ENCODE measurements around the gene ADARB1. TPM values are rescaled to one million over a fixed set of nuclear protein-coding genes. Genes with fewer than 3 reads are reported as not detected.

ADARB1 gene
- total and polyA plus RNA-seq, 9 of the 15 experiments (the other 6 are each of a cell fraction or from before 2014, with no cell fraction given), result 6.7 to 16.0 (median 8.3) TPM

- TF ChIP-seq LEF1 (IDR thresholded peaks at IDR 0.05) (no peak), CCNT2 (IDR thresholded peaks at IDR 0.05; ENCODE audit: borderline replicate concordance, extremely low read depth, insufficient read length, low read depth, low read length) (no peak), MNT (conservative IDR thresholded peaks at IDR 0.05) (peak in 1 of 2 experiments; percentile 24; a peak in 1 of 4 replicates), PATZ1 (CRISPR knock-in tag; IDR thresholded peaks at IDR 0.05; ENCODE audit: borderline replicate concordance) (no peak), DEAF1 (CRISPR knock-in tag; IDR thresholded peaks at IDR 0.05) (peak; percentile 88), CTCF (IDR thresholded peaks at IDR 0.05 in 2 of 3, conservative IDR thresholded peaks at IDR 0.05 in 1 of 3; ENCODE audit: insufficient read depth in 2 of 3, low read depth in 1 of 3, low read length in 3 of 3) (peak; percentile 98 to 99 (median 99)), ZBTB1 (CRISPR knock-in tag; IDR thresholded peaks at IDR 0.05; ENCODE audit: borderline replicate concordance, low read depth) (no peak), JUND (IDR thresholded peaks at IDR 0.05; ENCODE audit: borderline replicate concordance, low read depth, low read length) (peak; percentile 26; the same call in 1 of the 2 replicates), JUND (tag; IDR thresholded peaks at IDR 0.05; ENCODE audit: borderline replicate concordance, low read depth, low read length) (no peak; the same call in 2 of the 3 replicates), RB1 (IDR thresholded peaks at IDR 0.05; ENCODE audit: low read depth) (peak; percentile 77; the same call in 1 of the 2 replicates), MTA3 (IDR thresholded peaks at IDR 0.05; ENCODE audit: borderline replicate concordance) (peak; percentile 40; the same call in 1 of the 2 replicates), ATF7 (IDR thresholded peaks at IDR 0.05) (0 out of 2 replicates have a peak, but pooled peaks have one; percentile 37), SP1 (CRISPR knock-in tag; IDR thresholded peaks at IDR 0.05) (0 out of 2 replicates have a peak, but pooled peaks have one; percentile 24), MYC (IDR thresholded peaks at IDR 0.05; ENCODE audit: low read depth, low read length) (peak; percentile 33; the same call in 1 of the 2 replicates), MYC (CRISPR knock-in tag; IDR thresholded peaks at IDR 0.05; ENCODE audit: borderline replicate concordance, low read depth) (no peak), STAG1 (CRISPR knock-in tag; IDR thresholded peaks at IDR 0.05; ENCODE audit: borderline replicate concordance) (peak; percentile 97), FOXK2 (conservative IDR thresholded peaks at IDR 0.05 in 1 of 2, IDR thresholded peaks at IDR 0.05 in 1 of 2; ENCODE audit: low read depth in 2 of 2) (peak in 1 of 2 experiments; percentile 19; a peak in 1 of 4 replicates), MLLT1 (IDR thresholded peaks at IDR 0.05) (peak in 1 of 2 experiments; percentile 74; a peak in 1 of 4 replicates)
These were observed 66.1 kb downstream of the ADARB1 start (continued) for GRCh38 chr21:45140346-45140940.

Data from K562 (cell line).